Thymus (tissue), 11 donors: ENCODE results near the gene TMEM250. TPM values are rescaled to one million over a fixed set of nuclear protein-coding genes. Genes with fewer than 3 reads are reported as not detected.
A peak's percentile ranks its signal among the peaks of the same experiment; 100 is the strongest.
"Not testable (repeated sequence)": the region's sequence is repeated elsewhere in the genome, so short reads cannot be mapped to it uniquely, and the experiment has no call there.

Experiments used
- DNase-seq, 9 donors: peaks; one replicate each; pipeline ENCODE4 v3.0.0-alpha.2; 2013; ENCODE audit warnings: low spot score in 9 of 9, low read depth in 6 of 9, missing footprints in 1 of 9
- H3K27ac ChIP-seq, 2 donors: one replicate each; pipeline ENCODE4 v1.5.1; 2013; ENCODE audit warnings: control low read depth in 1 of 2, low read depth in 1 of 2, low read length in 1 of 2, mild to moderate bottlenecking in 1 of 2, moderate library complexity in 1 of 2
- H3K27me3 ChIP-seq, 2 donors: one replicate each; pipeline ENCODE4 v1.5.1; 2013; ENCODE audit warnings: low read length in 1 of 2; ENCODE audit not compliant: control insufficient read depth in 2 of 2, insufficient read depth in 1 of 2
- H3K36me3 ChIP-seq, 2 donors: one replicate each; pipeline ENCODE4 v1.5.1; 2013; ENCODE audit warnings: low read length in 1 of 2, mild to moderate bottlenecking in 1 of 2, moderate library complexity in 1 of 2; ENCODE audit not compliant: control insufficient read depth in 2 of 2, insufficient read depth in 2 of 2
- H3K4me1 ChIP-seq, 2 donors: one replicate each; pipeline ENCODE4 v1.5.1; 2013; ENCODE audit warnings: low read length in 2 of 2; ENCODE audit not compliant: control insufficient read depth in 2 of 2, insufficient read depth in 2 of 2
- H3K4me3 ChIP-seq, 2 donors: one replicate each; pipeline ENCODE4 v1.5.1; 2013; ENCODE audit warnings: low read length in 2 of 2, control low read depth in 1 of 2, mild to moderate bottlenecking in 1 of 2
- H3K9me3 ChIP-seq, 2 donors: one replicate each; pipeline ENCODE4 v1.5.1; 2013; ENCODE audit warnings: low read length in 1 of 2, mild to moderate bottlenecking in 1 of 2; ENCODE audit not compliant: control insufficient read depth in 2 of 2, insufficient read depth in 1 of 2
- WGBS: extraction: QIAGEN DNeasy Blood & Tissue Kit; methylation state at CpG from one replicate; pipeline ENCODE4 v1.1.7; 2013; 5-methylcytosine and 5-hydroxymethylcytosine counted together
- polyA plus RNA-seq: library from polyadenylated mRNA; stranded (reverse); fragments of 200-250 nt; gene quantifications from one replicate; pipeline ENCODE4 v1.2.3, GENCODE V29; 2013
- total RNA-seq: library from RNA; stranded (reverse); fragments of 120-200 nt; gene quantifications from one replicate; pipeline ENCODE4 v1.2.4, GENCODE V29; 2013
- donor health status: healthy.

TMEM250 gene
- total and polyA plus RNA-seq, 2 donors, result 19.2 to 22.4 TPM

DNA sequence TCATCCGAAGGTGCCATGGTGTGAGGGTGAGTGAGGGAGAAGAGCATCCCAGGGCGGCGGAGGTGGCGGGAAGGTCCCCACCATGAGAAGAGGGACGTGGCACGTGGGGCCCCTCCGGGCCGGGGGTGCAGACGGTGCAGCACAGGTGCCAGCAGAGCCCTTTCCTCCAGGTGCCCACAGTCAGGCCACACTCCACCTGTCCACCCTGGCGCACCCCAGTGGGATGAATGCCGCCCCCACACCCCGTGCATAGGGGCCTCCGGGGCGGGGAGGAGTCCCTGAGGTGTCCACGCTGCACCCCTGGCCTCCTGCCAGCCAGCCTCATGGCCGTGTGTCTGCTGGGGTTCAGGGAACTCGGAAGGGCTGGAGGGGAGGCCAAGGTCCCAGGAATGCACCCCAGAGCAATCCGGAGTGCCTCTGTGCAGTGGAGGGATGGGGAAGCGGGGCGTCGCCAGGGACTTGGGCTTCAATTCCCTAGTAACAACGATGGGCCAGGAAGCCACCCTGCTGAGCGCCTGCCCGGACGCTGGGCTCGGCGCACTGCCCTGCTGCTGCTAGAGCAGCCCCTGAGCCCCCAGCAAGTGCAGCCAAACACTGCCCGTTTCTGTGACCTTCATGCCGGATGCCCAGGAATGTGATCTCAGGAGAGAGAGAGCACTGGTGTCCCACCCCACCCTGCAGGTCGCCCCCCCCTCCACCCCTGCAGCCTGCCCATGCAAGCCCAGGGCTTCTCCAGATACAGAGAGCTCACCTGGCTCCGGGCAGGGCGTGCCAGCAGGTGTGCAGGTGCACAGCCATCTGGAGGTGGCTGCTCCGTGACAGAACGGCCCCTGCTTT, 14.8 kb downstream of the TMEM250 start:
- no peak for DNase-seq
- 83% methylated on average over 34 of the region's 34 CpGs for WGBS

GRCh38 chr9:136101615-136102074, 17.0 kb downstream of the TMEM250 start:
- not testable (repeated sequence) for H3K9me3 ChIP-seq, H3K4me3 ChIP-seq, H3K27ac ChIP-seq, DNase-seq, H3K36me3 ChIP-seq
- Histone ChIP-seq H3K4me1 (peaks cover 9 to 24% of the 10 kb centered on the region in 2 donors), H3K27me3 (peaks cover 15 to 42% of the 10 kb centered on the region in 2 donors)
- 96% methylated on average over 13 of the region's 27 CpGs for WGBS

More for the DNA sequence above, 14.8 kb downstream of the TMEM250 start:
- Histone ChIP-seq H3K36me3 (no peaks in the 10 kb centered on the region), H3K27ac (no peak overlapping the region), H3K27me3 (peaks cover under 1 to 21% of the 10 kb centered on the region in 2 donors), H3K9me3 (peaks cover 0 to 3% of the 10 kb centered on the region in 2 donors), H3K4me3 (no peak overlapping the region), H3K4me1 (peaks cover 24 to 46% of the 10 kb centered on the region in 2 donors)

DNA sequence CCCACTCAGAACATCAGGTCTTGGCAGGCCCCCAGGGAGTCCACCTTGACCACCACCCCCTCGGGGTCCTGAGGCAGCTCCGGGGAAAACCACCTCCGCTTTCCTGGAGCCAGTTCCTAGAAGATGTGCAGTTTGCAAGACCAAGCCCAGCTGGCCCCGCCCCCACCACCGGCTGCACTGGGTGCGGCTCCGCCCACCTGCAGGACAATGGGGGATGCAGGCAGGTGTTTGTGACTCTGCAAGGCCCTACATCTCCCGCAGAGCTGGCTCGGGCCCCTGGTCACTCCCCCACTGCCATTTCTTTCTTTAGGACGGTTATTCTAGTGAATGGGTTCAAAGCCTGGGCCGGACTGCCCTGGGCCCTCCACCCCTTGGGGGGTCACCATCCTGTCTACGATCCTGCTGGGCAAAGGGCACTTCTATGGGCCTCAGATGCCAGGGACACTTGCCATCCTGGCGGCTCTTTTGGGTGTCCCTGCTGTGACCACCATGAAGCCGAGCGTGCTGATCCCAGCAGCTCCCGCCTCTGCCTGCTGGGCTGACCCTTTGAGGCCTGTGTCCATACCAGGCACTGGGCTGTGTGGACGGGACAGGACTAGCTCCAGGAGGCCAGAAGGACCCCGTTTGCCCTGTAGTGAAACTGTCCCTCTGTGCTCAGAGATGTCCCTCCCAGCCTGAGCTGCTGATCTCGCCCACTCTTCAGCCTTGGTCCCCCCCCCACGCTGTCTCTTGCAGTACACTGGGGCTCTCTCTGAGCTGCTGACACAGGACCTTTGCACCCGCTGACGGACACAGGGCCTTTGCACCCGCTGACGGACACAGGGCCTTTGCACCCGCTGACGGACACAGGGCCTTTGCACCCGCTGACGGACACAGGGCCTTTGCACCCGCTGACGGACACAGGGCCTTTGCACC, 17.7 kb downstream of the TMEM250 start:
- Histone ChIP-seq H3K36me3 (no peaks in the 10 kb centered on the region), H3K27me3 (peaks cover 21 to 48% of the 10 kb centered on the region in 2 donors), H3K27ac (no peak overlapping the region), H3K4me1 (peaks cover 5 to 19% of the 10 kb centered on the region in 2 donors), H3K4me3 (no peak overlapping the region), H3K9me3 (no peaks in the 10 kb centered on the region)
- no peak for DNase-seq
- 88% methylated on average over 26 of the region's 30 CpGs for WGBS

DNA sequence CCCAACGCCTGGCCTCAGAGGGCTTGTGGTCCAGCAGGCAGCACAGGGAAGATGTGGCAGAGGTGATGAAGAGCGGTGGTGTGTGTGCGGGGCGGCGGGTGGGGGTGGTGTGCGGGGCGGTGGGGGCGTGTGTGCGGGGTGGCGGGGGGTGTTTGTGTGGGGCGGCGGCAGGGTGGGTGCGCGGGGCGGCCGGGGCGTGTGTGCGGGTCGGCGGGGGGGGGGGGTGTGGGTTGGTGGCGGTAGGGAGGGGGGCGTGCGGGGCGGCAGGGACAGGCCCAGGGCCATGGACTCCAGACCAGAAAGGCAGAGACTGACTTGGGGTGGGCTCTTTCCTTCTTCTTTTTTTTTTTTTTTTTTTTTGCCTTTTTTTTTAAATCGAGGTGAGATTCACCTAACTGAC, 19.1 kb downstream of the TMEM250 start:
- DNase-seq, result no peak
- Histone ChIP-seq H3K4me1 (peaks cover 4 to 6% of the 10 kb centered on the region in 2 donors), H3K27me3 (peaks cover 36 to 49% of the 10 kb centered on the region in 2 donors), H3K4me3 (no peak overlapping the region), H3K36me3 (no peaks in the 10 kb centered on the region), H3K9me3 (no peaks in the 10 kb centered on the region), H3K27ac (no peak overlapping the region)
- 87% methylated on average over 25 of the region's 25 CpGs for WGBS

DNA sequence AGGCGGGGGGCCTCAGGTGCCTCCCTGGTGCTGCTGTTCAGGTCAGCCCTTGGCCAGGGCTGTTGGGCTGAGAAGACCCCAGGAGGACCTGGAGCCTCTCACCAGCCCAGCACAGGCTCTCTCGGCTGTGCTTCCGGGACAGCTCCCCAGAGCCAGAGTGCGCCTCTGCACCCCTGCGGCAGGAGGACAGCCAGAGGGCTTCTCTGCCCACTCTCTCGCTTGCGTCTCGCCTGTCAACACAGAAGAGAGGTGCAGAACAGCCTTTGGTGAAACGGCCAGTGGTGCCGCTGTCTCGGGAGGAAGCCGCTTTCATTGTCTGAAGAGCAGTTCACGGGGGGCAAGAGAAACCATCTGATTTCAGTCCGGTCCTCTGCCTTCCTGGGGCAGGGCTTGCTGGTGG, 19.8 kb downstream of the TMEM250 start:
- Histone ChIP-seq H3K4me3 (no peak overlapping the region), H3K27me3 (peaks cover 43 to 56% of the 10 kb centered on the region in 2 donors), H3K27ac (no peak overlapping the region), H3K36me3 (no peaks in the 10 kb centered on the region), H3K9me3 (no peaks in the 10 kb centered on the region), H3K4me1 (peaks cover 0 to 5% of the 10 kb centered on the region in 2 donors)
- DNase-seq, result no peak
- WGBS, result 43% methylated on average over 14 of the region's 14 CpGs

- Histone ChIP-seq H3K4me3 (no peak overlapping the region), H3K27ac (no peak overlapping the region), H3K36me3 (no peaks in the 10 kb centered on the region), H3K9me3 (no peaks in the 10 kb centered on the region), H3K27me3 (peaks cover 49 to 59% of the 10 kb centered on the region in 2 donors), H3K4me1 (peaks cover 0 to 5% of the 10 kb centered on the region in 2 donors)
- DNase-seq, result no peak
- 89% methylated on average over 11 of the region's 11 CpGs for WGBS
Observed at GRCh38 chr9:136098210-136098609, 20.5 kb downstream of the TMEM250 start.

DNA sequence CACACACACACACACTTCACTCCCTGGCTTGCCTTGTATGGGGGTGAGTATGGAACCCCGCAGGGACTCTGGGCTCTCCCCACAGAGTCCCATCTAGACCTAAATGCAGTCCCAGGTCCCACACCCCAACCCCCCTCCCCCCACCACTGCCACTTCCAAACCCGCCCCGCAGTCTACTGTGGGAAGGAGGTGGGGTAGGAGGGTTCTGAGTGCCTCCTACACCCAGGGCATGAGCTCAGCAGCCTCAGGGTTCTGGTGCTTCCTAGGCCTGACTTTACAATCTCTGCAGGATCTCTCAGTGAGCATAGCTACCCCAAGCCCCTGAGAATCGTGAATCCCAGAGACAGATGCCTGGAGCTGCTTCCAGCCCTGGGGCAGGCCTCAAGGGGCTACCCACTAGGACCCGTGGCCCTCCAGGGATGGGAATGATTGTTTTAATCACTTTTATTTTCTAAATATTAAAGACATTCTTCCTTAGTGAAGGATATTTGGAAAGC, 22.1 kb downstream of the TMEM250 start:
- Histone ChIP-seq H3K9me3 (no peaks in the 10 kb centered on the region), H3K4me1 (peaks cover 0 to 5% of the 10 kb centered on the region in 2 donors), H3K27me3 (peaks cover 57 to 76% of the 10 kb centered on the region in 2 donors), H3K4me3 (no peak overlapping the region), H3K27ac (no peak overlapping the region), H3K36me3 (no peaks in the 10 kb centered on the region)
- DNase-seq, result no peak
- WGBS, result 96% methylated on average over 5 of the region's 5 CpGs

- H3K9me3 ChIP-seq, result no peaks in the 10 kb centered on the region
- no peaks in the 10 kb centered on the region for H3K36me3 ChIP-seq
- H3K4me1 ChIP-seq, result peaks cover 0 to 5% of the 10 kb centered on the region in 2 donors
- DNase-seq, result no peak
- H3K4me3 ChIP-seq, result peak within 1 kb of the TSS; percentile 18 to 51
- peak within 1 kb of the TSS in 1 of 2 donors; percentile 31 for H3K27ac ChIP-seq
- H3K27me3 ChIP-seq, result peaks cover 57 to 84% of the 10 kb centered on the region in 2 donors
- WGBS, result 3% methylated on average over 143 of the region's 143 CpGs
Observed at GRCh38 chr9:136095070-136096058, 23.3 kb downstream of the TMEM250 start, which contains the start of gene NACC2. Gene NACC2 (minus strand): TSS chr9:136095289. CDS start chr9:136050521, 44,768 bp downstream.
